HG02943 (cell line): ENCODE measurements around the gene LRRC25.
A peak's percentile ranks its signal among the peaks of the same experiment; 100 is the strongest.
"Not testable (repeated sequence)": the region's sequence is repeated elsewhere in the genome, so short reads cannot be mapped to it uniquely, and the experiment has no call there.

Experiments used
- ATAC-seq: cut with Tn5 transposase; IDR thresholded peaks from one replicate; pipeline ENCODE4 v1.9.1; 2021; ENCODE audit warnings: mild to moderate bottlenecking, low read depth, moderate library complexity; ENCODE audit not compliant: unreplicated experiment

The LRRC25 gene

DNA sequence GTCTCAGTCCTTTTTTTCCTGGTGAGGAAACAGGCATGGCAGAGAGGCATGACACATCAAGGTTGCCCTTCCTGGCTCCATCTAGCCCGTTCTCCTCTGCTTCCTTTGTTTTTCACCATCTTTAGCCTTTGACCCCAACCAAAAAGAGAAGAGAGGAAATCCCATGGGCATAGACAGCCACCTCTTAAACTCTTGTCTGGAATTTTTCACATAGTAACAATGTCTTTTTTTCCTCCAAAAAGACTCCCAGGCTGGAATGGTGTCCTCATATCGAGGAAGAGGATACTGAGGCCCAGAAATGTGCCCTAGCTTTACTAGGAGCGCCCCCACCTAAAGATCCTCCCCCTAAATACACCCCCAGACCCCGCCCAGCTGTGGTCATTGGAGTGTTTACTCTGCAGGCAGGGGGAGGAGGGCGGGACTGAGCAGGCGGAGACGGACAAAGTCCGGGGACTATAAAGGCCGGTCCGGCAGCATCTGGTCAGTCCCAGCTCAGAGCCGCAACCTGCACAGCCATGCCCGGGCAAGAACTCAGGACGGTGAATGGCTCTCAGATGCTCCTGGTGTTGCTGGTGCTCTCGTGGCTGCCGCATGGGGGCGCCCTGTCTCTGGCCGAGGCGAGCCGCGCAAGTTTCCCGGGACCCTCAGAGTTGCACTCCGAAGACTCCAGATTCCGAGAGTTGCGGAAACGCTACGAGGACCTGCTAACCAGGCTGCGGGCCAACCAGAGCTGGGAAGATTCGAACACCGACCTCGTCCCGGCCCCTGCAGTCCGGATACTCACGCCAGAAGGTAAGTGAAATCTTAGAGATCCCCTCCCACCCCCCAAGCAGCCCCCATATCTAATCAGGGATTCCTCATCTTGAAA lies 11.5 kb downstream of the LRRC25 start, which contains the start of gene GDF15:
Gene GDF15 (plus strand): TSS at position 484 of the 868 bp plus-strand sequence. CDS start 32 bp downstream, at position 516.
- ATAC-seq, result no peak

DNA sequence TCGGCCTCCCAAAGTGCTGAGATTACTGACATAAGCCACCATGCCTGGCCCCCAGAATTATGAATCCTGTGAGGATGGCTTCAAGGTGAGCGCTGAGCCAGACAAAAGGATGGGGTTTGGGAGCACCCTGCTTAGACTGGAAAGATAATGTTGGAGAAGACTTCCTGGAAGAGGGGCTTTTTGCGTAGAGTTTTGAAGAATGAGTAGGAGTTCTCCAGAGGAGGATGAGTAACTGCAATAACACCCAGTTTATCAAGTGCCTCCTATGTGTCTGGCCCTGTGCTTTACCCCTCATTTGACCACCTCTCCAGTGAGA lies 12.1 kb downstream of the LRRC25 start:
- ATAC-seq, result no peak

DNA sequence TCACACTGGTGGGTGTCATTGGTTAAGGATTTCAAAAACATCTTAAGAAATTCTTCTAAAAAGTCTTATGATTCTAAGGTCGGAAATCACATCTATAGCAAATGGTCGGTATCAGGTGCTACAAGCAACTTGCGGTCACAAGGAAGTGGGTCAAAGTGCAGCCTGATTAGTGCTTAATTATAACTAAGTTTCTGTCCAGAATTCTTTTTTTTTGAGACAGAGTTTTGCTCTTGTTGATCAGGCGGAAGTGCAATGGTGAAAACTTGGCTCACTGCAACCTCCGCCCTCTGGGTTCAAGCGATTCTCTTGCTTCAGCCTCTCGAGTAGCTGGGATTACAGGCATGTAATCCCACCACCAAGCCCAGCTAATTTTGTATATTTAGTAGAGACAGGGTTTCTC lies 12.6 kb downstream of the LRRC25 start:
- no peak for ATAC-seq

DNA sequence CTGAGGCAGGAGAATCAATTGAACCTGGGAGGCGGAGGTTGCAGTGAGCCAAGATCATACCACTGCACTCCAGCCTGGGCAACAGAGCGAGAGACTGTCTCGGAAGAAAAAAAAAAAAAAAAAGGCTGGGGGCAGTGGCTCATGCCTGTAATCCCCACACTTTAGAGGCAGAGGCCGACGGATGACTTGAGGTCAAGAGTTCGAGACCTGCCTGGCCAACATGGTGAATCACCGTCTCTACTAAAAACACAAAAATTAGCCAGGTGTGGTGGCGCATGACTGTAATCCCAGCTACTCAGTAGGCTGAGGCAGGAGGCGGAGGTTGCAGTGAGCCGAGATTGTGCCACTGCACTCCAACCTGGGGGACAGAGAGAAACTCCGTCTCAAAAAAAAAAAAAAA lies 13.8 kb downstream of the LRRC25 start:
- not testable (repeated sequence) for ATAC-seq

DNA sequence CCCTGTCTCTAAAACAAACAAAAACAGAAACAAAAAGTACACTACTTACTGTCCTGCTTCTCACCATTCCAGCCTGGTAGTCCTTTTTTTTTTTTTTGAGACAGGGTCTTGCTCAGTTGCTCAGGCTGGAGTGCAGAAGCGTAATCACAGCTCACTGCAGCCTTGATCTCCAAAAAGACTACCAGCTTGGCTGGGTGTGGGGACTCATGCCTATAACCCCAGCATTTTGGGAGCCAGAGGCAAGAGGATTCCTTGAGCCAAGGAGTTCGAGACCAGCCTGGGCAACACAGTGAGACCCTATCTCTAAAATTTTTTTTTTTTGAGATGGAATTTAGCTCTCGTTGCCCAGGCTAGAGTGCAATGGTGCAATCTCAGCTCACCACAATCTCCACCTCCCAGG lies 16.6 kb downstream of the LRRC25 start:
- no peak for ATAC-seq

DNA sequence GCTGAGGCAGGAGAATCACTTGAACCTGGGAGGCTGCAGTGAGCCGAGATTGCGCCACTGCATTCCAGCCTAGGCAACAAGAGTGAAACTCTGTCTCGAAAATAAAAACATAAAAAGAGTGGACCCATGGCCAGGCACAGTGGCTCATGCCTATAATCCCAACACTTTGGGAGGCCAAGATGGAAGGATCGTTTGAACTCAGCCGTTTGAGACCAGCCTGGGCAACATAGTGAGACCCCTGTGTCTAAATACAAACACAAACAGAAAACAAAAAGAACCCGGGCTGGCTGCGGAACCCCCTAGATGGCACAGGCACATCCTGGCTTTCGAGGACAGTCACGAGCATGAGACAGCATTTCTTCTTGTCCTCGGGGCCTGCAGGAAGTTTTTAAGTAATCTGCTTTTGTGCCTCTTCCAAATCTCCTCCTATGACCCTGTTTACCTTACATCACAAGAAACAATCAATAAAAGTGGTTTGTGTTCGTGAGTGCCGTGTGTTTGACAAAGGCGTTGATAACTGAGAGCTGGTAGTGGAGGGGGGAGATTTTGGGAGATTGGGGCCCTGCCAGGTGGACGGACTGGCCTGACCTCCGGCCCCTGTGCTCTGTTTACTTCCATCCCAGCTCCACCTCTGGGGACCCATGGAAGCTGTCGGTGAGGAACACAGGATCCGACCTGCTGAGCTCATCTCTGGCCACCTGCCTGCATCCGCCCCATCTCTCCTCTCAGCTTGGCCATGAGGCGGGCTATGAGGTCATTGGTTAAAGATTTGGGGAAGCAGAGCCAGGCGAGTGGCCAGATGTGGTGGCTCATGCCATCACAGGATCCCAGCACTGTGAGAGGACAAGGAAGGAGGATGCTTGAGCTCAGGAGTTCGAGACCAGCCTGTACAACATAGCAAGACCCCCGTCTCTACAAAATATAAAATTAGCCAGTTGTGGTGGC lies 17.3 kb downstream of the LRRC25 start:
- no peak for ATAC-seq

DNA sequence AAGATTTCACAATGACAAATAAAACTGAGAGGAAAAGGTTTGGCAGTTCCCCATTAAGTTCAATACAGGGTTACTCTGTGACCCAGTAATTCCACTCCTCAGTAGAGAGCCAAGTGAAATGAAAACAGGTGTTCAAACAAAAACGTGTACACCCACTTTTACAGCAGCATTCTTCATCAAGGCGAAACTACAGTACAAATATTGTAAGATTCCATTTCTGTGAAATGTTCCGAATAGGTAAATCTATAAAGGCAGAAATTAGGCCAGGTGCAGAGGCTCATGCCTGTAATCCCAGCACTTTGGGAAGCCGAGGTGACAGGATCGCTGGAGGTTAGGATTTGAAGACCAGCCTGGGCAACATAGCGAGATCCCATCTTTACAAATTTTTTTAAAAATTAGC lies 20.4 kb downstream of the LRRC25 start:
- no peak for ATAC-seq

DNA sequence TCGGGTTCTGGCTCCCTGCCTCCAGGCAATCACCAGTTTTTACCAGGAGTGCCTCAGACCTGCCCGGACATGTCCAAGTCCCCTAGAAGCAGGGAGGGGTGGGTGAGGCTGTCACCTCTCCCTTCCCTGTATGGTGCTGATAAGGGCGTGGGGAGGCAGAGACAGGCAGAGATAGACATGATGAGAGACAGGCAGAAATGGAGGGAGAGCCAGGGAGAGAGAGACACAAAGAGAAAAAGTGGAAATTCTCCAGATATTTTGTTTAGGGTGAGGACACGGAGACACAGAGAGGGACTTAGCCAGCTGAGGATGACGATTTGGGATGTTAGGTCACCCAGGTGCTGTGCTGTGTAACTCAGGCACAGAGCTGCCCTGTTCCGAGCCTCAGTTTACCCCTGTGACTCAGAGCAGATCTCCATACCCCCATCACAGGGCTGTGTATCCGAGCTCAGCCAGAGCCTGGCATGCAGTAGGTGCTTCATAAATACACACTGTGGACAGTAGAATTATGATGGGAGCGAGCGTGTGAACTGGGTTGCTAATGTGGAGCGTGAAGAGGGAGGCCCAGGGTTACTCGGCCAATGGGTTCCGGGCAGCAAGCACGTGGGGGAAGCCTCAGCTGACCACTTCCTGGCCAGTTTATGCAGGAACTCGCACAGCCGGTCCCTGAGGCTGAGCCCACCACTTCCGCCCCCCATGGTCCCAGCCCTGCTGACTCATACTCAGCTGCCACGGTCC lies 23.4 kb downstream of the LRRC25 start:
- ATAC-seq, result peak; percentile 74

DNA sequence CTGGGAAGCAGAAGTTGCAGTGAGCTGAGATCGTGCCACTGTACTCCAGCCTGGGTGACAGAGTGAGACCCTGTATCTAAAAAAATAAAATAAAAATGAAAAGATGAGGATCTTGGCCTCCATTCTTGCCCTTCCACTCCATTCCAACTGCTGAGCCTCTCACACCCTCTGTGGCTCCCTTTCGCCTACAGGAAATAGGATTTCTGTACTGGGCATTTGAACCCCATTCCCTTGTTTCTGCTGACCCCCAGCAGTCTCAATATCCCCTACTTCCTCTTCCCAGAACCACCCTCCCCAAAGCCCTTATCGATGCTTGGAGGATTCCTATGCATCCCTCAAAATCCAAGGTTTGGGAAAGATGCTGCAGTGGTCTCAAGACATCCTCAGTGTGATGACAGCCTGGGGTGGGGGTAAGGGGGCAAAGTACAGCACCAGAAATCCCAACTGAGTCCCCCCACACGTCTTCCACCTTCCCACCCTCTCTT lies 24.0 kb downstream of the LRRC25 start:
- ATAC-seq, result no peak

DNA sequence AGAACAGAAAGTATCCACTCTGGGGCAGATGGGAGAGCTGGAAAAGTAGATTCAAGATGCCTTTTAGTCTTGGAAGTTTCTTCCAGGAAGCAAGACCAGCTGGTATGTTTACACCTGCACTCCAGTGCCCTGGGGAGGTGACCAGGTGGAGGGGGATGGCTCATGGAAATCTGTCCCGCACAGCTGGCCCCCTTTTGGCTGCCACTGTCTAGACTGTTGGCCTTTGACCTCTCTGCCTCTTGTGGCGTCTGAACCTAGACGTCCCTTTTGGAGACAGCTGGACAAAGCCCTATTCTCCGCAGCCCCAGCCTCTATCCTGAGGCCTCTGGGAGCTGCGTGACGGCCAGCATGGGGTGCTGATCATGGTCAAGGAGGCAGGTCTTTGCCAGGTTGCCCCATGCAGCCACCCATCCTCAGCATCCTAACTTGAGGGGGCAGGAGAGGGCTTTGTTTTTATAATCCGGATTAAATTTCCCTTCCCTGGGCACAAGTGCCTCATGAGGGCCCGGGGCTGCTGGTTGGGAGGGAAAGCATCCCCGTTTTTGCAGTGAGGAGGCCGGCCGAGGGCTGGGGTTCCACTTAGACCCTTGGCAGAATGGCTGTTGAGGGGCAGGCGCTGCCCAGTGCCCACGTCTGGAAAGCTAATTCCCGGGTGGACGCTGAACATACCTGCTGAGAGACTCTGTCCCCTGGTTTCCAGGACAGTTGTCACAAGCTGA lies 28.8 kb downstream of the LRRC25 start:
- no peak for ATAC-seq

DNA sequence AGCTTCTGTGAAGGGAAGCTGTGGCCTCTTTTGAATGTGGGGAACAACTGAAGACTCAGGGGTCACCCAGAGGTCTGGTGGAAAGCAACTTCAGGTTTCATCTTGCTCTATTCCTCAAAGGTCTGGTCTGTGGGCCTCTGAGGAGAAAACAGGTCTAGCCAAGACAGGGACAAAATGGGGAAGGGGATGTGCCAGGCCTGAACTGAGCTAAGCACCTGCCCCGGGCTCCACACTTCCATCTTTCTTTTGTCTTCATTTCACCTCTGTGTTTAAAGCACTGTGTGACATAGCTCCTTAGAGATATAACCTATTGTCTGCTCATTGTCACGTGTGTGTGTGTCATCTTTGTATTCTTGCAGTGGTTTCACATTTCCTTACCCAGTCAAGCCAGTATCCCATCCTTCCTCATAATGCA lies 31.4 kb downstream of the LRRC25 start:
- ATAC-seq, result no peak

DNA sequence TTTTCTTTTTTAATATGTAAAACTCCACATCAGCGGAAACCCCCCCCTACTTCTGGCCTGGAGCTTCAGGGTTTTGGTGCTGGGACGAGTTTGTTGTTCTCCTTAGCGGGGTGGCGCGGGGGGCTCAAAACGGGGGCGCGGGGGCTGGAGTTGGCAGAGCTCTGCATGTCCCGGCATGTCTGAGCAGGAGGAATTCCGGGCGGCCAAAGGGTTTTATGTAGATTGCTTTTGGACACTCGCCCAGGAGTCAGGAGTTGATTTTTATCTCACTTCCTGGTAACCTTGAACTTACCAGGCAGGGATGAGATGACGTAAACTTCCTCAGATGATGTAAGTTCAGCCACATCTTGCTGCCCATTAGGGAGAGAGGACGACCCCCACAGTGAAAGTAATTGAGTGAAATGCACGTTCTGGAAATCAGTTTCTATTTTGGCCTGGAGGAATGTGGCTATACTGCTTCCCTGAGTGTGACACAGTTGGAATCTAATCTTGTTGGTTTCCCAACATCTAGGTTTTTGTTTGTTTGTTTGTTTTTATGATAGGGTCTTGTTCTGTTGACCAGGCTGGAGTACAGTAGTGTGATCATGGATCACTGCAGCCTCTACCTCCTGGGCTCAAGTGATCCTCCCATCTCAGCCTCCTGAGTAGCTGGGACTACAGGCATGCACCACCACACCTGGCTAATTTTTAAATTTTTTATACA lies 32.4 kb downstream of the LRRC25 start:
- ATAC-seq, result no peak

DNA sequence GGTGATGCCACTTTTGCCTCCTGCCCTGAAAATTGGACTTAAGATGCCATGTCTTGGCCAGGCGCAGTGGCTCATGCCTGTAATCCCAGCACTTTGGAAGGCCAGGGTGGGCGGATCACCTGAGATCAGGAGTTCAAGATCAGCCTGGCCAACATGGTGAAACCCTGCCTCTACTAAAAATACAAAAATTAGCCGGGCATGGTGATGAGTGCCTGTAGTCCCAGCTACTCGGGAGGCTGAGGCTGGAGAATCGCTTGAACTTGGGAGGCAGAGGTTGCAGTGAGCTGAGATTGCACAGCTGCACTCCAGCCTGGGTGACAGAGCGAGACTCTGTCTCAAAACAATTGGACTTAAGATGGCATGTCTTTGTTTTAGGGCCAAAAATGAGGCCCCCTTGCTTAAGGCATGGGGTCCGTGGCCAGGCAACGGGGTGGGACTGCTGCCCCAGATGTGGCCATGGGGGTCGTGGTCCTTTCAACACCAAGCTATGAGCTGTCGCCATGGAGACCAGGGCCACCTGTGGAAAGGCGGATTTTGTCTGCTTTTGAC lies 33.1 kb downstream of the LRRC25 start:
- ATAC-seq, result not testable (repeated sequence)

DNA sequence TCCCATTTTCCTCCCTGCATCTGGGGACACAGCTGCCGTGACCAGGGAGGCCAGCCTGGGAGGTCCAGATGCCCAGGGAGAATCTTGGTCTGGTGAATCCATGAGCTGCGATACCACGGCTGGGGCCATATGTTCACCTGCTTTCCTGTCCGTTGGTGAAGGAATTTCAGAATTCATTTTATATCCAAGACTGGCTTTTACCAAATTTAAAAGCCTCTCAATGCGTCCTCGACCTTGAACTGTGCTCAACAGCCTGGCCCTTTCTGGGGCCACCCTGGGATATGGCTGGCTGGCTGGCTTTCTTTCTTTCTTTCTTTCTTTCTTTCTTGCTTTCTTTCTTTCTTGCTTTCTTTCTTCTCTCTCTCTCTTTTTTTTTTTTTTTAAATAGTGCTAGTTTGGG lies 33.6 kb downstream of the LRRC25 start:
- ATAC-seq, result no peak

DNA sequence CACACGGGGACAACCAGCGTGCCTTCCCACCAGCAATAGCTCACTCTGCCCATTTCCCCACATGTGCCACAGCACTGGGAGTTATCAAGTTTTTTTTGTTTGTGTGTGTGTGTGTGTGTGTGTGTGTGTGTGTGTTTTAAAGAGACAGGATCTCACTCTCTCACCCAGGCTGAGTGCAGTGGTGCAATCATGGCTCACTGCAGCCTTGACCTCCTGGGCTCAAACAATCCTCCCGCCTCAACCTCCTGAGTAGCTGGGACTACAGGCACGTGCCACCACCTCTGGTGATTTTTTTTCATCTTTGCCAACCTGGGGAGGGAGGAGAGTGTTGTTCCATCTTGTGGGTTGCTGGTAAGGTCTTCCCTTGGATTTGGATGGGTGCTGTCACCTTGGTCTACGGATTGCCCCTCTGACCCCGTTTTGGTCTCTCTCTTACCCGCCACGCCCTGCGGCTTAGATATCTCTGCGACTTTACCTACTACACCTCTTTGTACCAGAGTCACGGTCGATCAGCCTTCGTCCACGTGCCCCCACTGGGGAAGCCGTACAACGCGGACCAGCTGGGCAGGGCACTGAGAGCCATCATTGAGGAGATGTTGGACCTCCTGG lies 34.4 kb downstream of the LRRC25 start:
- no peak for ATAC-seq

DNA sequence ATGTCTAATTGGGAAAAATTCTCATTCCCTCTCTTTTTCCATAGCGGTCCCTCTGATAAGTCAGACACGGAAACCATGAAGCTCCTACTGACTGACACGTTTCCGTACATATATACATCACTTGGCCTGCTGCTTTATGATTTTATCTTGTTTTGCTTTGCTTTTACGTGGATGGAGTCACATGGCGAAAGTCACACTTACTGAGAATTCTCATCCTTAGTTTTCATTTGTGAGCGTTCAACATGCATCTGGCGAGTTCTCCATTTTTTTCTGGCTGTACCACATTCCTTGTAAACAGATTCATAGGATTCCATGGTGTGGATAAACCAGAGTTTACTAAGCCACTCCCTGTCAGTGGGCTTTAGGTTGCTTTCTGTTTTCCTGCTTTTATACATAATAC lies 35.8 kb downstream of the LRRC25 start:
- ATAC-seq, result no peak

DNA sequence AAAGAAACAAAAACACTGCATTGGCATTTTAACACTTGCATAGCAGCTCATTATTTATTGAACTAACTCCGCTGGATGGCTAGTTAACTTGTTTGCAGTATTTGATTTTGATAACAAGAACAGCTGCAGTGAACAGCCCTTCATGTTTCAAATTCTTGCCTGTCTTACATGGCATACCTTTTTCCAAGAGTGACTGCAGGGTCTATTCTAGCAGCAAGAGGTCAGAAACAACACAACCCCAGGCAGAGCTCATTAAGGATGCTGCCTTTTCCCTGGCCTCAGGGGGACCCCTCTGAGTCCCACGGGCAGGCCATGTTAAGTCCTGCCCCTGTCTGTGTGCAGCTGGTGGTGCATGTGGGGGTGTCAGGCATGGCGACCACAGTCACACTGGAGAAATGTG lies 40.4 kb downstream of the LRRC25 start:
- ATAC-seq, result no peak

DNA sequence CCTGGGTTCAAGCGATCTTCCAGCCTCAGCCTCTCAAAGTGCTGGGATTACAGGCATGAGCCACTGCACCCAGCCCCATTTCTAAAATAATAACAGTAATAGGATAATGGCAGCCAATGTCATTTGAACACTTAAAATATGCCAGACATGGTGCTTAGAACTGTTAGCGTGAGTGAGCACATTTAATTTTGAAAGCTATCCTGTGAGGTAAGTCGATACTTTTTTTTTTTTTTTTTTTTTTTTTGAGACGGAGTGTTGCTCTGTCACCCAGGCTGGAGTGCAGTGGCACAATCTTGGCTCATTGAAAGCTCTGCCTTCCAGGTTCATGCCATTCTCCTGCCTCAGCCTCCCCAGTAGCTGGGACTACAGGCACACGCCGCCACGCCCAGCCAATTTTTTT lies 42.7 kb downstream of the LRRC25 start:
- ATAC-seq, result not testable (repeated sequence)
